HFF-Myc (cell line): ENCODE data around the gene ELOVL6.

ENCODE experiments used
- DNase-seq: peaks from one replicate; pipeline ENCODE4 v3.0.0-alpha.2; 2011; ENCODE audit warnings: low read depth; ENCODE audit errors: extremely low read depth
- H3K4me3 ChIP-seq: replicated peaks from 2 replicates; pipeline ENCODE4 v1.5.1; 2011; ENCODE audit warnings: low read depth, mild to moderate bottlenecking, control low read depth, low read length
- TF ChIP-seq, protein P1 (sequence below): IDR thresholded peaks from 2 replicates; pipeline ENCODE4 v1.5.1; 2012; ENCODE audit warnings: mild to moderate bottlenecking, low read depth, low read length, control low read depth; ENCODE audit errors: missing control alignments

Gene ELOVL6

DNA sequence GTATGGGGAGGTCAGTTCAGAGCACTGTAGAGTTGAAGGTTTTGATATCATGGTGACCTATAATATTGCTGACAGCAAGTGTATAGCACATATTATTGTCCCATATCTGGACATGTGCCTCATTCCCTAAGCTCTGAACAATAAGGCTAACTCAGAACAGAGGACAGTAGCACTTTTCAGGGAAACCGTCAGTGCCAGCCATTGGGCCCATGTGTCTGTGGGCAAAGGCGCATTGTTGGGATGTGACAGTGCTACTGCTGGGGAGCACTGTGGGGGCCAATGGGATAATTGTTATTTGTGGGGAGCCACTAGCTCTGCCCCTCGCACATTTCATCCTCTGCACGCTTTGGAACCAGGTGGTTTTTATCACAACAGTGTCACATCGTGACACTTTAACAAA lies 136.2 kb downstream of the ELOVL6 start:
- no peak for DNase-seq
- no peak overlapping the region for H3K4me3 ChIP-seq
- TF ChIP-seq, protein P1, sequence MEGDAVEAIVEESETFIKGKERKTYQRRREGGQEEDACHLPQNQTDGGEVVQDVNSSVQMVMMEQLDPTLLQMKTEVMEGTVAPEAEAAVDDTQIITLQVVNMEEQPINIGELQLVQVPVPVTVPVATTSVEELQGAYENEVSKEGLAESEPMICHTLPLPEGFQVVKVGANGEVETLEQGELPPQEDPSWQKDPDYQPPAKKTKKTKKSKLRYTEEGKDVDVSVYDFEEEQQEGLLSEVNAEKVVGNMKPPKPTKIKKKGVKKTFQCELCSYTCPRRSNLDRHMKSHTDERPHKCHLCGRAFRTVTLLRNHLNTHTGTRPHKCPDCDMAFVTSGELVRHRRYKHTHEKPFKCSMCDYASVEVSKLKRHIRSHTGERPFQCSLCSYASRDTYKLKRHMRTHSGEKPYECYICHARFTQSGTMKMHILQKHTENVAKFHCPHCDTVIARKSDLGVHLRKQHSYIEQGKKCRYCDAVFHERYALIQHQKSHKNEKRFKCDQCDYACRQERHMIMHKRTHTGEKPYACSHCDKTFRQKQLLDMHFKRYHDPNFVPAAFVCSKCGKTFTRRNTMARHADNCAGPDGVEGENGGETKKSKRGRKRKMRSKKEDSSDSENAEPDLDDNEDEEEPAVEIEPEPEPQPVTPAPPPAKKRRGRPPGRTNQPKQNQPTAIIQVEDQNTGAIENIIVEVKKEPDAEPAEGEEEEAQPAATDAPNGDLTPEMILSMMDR = no peak

DNA sequence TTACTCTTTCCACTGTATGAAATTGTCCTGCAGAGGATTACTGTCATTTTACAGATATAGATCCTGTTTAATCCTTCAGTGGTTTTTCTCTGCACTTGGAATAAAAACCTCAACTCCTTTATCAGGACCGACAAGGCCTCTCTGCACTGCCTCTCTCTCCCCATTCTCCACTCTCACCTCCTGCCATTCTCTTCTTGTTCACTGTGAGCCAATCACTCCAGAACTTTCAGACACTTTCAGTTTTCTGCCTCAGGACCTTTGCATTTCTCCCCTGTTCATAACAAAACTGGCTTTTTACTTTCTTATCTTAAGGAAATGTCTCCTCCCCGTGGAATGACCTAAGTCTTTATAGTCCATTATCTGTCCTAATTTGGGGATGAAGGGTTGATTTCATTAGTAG lies 137.3 kb downstream of the ELOVL6 start:
- TF ChIP-seq, protein P1 = no peak

DNA sequence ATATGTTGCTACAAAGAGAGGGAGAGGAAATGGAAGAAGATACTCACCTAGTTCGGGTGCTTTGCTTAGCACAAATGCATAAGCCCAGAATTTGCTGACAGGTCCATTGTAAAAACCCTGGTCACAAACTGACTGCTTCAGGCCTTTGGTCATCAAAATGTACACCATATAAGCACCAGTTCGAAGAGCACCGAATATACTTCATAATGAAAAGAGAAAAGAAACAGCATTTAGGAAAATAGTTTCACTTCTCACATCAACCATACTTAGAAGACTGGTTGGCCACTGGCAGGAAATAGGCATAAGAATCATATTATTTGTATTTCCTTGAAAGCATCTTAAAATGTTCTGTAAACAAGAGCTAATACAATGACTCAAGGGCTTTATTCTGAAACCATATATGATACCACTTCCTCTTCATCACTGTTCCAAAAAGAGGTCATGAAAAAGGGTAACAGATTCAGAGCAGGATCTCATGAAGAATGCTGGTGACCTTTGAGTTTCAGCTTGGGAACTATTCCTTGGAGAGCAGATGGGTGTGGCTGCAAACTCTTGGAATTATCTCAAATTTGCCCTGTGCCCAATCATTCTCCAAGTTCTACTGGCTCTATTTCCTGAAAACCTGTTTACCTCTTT lies 138.7 kb downstream of the ELOVL6 start:
- H3K4me3 ChIP-seq = no peak overlapping the region
- peak; percentile 38 for DNase-seq
- TF ChIP-seq, protein P1 = no peak

More for the DNA sequence above, 137.3 kb downstream of the ELOVL6 start:
- no peak for DNase-seq
- no peak overlapping the region for H3K4me3 ChIP-seq

DNA sequence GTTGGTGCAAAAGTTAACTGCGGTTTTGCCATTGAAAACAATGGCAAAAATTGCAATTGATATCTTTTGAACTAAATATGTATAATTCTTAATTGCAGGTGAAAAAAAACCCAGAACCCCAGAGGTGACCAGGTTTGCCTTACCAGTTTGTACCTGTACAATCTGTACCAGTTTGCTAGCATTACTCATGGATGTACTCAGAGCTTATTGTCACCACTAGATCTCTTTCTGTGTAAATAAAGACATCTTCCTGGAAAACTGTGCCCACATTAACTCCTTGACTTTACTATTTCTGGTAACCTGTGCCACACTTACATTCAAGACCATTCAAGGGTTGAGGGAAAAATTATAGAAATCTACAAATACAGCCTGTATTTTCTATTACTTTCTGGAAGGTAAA lies 139.7 kb downstream of the ELOVL6 start:
- TF ChIP-seq, protein P1 = no peak
- no peak for DNase-seq
- H3K4me3 ChIP-seq = no peak overlapping the region

DNA sequence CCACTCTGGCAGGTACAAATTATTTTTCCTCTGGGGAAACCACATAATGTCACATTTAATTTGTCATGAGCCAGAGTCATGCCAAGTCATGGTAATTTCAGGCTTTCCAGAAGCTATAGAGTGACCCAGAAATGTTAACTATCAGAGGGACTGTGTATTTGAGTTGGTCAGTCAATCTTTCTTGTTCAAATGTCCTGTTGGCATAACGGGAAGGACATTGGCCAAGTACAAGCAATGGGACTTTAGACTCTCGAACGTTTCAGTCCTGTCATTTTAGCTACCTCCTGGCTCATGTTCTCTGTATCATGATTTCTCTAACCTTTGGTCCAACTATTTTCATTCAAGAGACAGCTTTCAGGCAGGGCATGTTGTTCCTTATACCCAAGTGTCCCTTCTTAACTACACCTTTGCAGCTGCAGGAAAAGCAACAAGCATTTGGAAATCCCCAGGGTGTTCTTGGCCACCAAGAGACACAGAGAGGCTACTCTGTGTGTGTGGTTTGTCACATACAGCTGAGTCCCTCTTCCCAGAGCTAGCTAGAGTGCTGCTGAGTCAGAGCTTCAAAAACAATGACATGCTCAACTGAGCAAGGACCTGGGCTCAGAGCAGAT lies 143.2 kb downstream of the ELOVL6 start:
- DNase-seq = no peak
- TF ChIP-seq, protein P1 = no peak

DNA sequence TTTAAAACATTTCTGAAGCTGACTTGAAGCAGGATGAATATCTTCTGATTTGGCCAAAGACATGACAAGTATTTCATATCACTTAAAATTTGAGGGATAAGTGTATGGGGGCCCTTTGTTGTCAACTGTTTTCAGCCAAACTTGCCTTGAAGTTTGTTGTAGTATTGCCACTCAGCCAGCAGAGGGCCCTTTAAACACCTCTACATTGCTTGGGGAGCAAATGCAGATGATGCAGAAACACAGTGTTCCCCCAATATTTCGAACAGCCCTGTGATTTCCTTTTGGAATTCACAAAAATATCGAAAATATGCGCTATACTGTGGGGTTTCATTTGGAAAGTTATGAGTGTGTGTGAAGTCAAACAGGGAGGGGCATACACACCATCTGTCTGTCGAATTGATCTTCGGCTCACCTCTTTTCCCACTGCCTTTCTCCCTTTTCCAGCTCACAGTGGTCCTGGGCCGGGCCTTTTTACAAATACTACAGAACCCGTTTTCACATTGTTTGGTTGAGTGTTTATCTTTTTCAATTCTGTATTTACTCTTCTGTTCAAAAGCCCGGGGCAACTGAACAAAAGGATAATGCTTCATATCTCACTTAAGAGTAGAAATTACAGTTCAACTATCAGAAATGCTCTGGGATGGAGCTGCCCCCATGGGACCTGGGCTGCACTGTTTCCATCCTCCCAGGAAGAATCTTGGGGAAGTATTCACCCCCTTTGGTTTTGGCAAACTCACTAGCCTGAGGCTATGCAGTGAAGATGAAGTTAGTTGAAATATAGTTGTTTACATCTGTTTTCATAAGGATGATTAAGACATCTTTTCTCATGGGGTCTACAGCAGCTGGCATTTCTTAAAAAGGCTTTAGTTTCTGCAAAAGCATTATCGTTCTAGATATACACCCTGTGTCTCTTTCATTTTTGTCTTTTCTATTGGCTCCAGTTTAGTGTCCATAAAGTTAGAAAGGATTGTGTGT lies 148.2 kb downstream of the ELOVL6 start:
- peak; percentile 15 for DNase-seq

More for the DNA sequence above, 143.2 kb downstream of the ELOVL6 start:
- H3K4me3 ChIP-seq = no peak overlapping the region

More for the DNA sequence above, 148.2 kb downstream of the ELOVL6 start:
- H3K4me3 ChIP-seq = no peak overlapping the region
- TF ChIP-seq, protein P1 = peak; percentile 88
